EH (cell line): ENCODE data around the gene CKAP4.
"Not testable (repeated sequence)": the region's sequence is repeated elsewhere in the genome, so short reads cannot be mapped to it uniquely, and the experiment has no call there.

Experiments used
- DNase-seq: peaks from one replicate; pipeline ENCODE4 v3.0.0-alpha.2; 2015; ENCODE audit warnings: low read depth

The CKAP4 gene, protein sequence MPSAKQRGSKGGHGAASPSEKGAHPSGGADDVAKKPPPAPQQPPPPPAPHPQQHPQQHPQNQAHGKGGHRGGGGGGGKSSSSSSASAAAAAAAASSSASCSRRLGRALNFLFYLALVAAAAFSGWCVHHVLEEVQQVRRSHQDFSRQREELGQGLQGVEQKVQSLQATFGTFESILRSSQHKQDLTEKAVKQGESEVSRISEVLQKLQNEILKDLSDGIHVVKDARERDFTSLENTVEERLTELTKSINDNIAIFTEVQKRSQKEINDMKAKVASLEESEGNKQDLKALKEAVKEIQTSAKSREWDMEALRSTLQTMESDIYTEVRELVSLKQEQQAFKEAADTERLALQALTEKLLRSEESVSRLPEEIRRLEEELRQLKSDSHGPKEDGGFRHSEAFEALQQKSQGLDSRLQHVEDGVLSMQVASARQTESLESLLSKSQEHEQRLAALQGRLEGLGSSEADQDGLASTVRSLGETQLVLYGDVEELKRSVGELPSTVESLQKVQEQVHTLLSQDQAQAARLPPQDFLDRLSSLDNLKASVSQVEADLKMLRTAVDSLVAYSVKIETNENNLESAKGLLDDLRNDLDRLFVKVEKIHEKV

DNA sequence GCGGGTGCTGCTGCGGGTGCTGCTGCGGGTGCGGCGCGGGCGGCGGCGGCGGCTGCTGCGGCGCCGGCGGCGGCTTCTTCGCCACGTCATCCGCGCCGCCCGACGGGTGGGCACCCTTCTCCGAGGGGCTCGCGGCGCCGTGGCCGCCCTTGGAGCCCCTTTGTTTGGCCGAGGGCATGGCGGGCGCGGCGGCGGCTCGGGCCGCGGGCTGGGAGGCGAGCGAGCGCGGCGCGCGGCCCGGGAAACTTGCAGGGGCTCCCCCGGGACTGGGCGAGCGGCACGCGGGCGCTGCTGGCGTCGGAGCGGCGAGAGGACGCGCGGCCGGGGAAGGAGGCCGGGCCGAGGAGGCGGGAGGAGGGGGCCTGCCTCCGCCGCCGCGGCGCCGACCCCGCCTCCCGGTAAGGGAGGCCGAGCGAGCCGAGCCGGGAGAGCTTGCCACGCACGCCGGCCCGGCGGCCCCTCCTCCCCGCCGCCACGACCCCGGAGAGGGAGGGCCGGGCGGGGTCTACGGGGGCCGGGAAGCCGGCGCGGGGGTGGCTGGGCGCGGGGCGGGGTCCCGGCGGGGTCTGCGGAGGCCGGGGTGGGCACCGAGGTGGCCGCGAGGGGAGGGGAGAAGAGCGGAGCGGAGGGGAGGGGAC, at the start of gene CKAP4:
CKAP4 (minus strand) TSS at position 347 of the 638 bp plus-strand sequence; CDS start at position 178, 169 bp downstream.
- peak; percentile 87 for DNase-seq

DNA sequence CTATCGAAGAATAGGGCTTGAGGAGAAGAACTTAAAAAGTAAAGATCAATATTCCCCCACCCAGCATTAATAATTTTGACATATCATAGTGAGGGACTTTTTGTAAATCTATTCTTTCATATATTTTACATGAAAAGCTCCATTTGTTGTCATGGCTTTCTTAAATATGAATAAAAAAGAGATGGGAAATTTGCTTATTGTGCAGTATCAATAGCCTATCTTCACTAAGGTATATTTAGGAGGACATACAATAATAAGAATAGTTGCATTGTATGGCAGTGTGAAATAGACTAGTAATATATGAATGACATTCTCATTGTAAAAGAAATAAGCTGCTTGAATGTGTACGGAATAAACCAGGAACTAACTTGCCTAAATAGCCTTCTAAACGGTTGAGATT, 49.3 kb upstream of the CKAP4 start:
- no peak for DNase-seq

DNA sequence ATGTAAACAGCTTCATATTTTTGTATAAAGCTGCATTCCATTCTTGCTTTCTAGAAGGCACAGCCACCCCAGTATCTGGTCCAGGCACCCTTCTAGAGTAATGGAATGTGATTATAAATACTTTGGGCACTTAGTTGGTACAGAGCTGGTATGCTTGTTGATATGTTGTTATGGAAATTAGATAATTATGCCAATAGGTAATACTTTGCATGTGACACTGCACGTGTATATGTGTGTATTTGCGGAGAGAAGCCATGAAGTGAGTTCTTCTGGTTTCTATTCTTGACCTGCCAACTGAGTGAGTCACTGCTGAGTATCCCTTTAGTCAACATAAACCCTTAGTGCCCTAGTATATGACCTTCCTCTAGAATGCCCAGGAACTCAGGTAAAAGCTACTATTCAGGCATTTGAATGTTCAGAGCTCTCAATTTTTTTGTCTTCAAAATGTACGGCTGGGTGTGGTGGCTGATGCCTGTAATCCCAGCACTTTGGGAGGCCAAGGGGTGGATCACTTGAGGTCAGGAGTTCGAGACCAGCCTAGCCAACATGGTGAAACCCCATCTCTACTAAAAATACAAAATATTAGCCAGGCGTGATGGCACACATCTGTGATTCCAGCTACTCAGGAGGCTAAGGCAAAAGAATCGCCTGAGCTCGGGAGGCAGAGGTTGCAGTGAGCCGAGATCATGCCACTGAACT, 48.5 kb upstream of the CKAP4 start:
- peak; percentile 86 for DNase-seq

DNA sequence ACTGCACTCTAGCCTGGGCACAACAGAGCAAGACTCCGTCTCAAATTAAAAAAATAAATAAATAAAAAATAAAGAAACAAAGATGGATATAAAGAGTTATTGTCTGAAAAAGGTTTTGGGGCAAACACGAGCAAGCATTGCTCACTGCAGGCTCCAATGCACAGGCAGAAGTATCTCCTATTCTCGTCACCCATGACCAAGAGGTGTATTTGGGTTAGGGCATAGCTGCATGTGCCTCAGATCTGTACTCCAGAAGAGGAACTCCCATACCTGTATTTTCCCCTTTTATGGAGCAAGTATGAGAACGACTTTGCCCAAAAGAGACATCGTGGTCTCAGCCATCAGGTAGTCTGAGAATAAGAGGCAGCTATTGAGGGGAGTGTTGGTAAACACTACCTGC, 44.5 kb upstream of the CKAP4 start:
- no peak for DNase-seq

DNA sequence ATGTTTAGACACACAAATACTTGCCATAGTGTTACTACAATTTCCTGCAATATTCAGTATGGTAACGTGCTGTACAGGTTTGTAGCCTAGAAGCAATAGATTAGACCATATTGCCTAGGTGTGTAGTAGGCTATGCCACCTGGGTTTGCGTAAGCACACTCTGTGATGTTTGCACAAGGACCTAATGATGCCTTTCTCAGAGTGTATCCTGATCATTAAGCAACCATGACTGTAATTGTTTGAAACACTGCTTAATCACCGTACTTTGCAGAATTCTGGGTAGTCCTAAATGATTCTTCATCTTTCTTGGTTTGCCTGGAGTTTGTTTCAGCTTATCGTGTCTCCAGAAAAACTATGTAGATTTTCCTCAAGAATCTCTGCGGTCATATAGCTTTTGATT, 43.5 kb upstream of the CKAP4 start:
- no peak for DNase-seq

DNA sequence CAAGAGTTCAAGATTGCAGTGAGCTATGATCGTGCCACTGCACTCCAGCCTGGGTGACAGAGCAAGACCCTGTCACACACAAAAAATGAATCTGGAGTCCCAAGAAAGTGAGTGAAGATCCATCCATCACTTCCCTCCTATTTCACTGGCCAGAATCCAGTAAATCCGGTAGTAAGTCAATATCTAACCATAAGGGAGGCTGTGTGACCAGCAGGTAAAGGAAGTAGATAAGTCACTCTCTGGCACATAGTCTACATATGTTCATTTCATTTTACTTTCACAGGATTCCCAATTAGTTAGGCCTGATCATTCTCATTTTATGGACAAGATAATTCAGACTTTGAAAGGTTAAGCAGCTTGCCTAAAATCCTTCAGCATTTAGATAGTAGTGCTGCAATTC, 42.8 kb upstream of the CKAP4 start:
- DNase-seq, result no peak

DNA sequence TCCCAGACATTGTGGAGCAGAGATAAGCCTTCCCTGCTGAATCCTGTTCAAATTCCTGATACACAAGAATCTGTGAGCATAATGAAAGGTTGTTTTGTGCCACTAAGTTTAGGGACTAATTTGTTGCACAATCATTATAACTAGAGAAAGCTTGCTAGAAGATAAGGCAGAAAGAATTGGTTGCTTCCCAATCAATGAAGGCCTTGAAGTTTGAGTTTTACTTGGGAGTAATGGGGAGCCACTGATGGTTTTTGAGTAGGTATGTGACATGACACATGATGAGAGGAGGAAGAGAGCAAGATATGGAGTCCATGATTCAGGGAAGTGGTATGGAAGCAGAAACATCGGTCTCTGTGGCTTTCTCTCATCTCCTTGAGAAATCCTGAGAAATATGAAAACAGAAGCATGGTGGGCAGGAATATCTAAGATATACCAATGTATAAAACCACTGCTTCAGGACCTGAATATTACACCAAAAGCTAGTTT, 41.4 kb upstream of the CKAP4 start:
- peak; percentile 54 for DNase-seq

DNA sequence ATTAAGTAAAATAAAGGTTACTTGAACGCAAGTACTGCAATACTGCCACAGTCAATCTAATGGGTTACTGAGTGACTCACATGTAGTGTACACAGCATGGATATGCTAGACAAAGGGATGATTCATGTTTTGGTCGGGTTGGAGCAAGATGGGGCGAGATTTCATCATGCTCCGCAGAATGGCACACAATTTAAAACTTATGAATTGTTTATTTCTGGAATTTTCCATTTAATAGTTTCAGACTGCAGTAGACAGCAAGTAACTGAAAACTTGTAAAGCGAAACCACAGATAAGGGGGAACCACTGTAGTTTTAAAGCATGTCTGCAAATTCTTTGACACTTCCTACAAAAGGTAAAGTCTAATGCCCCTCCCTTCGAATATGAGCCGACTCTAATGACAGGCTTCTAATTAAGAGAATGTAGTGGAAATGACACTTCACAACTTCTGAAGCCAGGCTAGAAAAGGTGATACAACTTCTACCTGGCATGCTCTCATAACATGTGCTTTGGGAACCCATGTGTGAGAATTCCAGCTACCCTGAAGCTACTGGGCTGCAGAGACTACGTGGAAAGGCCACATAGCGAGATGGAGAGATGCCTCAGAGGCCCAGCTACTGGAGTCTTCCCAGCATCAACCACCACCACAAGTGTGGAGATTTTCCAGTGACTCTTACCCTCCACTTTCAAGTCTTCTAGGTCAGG, 40.8 kb upstream of the CKAP4 start:
- DNase-seq, result peak; percentile 95

DNA sequence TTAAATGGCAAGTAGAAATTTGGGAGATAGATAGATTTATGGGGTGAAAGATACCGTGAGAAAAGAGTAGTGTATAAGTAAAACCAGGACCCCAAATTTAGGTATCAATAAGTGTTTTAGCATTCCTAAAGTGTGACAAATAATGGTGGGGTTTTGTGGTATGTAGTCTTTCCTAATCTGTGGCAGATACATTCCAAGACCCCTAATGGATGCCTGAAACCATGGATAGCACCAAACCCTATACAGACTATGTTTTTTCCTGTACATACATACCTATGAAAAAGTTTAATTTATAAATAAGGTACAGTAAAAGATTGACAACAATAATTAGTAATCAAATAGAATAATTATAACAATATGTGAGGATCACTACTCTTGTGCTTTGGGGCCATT, 40.3 kb upstream of the CKAP4 start:
- DNase-seq, result no peak

DNA sequence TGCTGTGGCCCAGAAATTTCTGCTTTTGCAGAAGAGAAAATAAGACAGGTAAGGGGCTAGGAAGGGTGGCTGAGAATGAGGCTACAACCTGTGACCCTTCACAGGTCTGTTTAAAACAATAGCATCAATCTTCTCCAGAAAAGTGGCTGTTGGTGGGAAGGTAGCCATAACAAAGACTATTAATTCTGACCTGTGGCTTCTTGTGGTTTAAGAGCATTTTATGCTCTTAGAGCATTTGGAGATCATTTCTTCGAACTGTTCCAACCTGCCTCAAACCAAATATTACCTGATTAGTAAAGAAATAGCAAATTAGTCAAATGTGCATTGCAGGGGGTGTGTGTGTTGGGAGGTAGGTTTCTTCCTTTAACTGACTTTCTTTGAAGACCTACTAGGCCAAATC, 39.5 kb upstream of the CKAP4 start:
- no peak for DNase-seq

DNA sequence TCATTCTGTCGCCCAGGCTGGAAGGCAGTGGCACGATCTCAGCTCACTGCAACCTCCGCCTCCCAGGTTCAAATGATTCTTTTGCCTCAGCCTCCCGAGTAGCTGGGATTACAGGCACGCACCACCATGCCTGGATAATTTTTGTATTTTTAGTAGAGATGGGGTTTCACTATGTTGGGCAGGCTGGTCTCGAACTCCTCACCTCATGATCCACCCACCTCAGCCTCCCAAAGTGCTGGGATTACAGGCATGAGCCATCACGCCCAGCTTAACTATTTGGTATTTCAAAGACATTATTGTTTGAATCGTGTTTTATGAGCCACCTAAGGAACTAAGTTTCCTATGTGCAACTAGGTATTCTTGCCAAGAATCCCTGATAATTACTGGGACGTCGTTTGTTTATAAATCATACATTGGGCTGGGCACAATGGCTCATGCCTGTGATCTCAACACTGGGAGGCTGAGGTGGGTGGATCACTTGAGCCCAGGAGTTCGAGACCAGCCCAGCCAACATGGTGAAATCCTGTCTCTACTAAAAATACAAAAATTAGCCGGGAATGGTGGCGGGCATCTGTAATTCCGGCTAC, 38.8 kb upstream of the CKAP4 start:
- not testable (repeated sequence) for DNase-seq

DNA sequence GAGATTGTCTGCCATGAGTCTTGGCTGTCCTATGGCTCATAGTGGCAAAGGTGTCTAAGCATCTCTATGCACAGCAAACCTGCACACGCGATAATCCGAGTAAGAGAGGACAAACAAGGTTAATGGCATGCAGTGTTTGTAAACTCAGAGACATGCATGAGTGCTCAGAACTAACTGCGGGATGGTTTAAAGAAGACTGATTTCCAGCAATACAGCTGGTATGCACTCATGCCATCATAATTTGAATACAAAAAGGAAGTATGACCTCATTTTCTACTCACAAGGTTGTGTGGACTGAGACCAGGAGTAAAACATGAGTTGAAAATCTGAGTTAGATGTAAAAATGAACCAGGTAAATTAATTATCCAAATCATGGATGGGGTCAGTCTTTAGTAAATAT, 38.2 kb upstream of the CKAP4 start:
- no peak for DNase-seq

DNA sequence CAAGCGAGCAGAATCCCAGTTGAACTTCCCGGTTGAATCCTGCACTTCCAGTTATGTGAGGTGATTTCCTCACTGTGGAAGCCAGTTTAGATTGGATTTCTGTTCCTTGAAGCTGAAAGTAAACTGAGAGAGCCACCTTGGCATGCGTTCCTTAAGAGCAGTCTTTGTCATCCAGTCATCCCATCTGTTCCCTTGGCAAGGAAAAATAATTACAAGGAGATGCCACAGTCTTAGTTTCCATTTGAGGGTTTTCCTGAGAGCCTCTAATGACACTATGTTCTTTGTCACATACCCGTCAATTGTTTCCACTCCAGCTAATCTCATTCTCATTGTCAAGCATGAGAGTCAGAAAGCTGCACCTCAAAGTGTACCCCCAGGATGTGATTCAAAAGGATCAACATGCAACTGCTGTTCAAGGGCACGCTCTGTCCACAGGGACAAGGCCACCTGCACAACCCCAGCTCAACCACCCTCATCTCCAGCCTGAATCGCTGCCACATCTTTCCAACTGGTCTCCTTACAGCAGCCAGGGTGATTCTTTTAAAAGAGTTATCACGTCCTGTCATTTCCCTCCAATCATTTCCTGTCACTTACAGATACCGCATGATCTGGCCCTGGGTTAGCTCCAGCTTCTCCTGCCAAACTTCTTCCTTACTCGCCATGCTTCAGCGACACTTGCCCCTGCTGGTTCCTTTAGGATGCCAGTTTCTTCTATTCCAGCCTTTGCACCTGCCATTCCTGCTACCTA, 36.7 kb upstream of the CKAP4 start:
- peak; percentile 31 for DNase-seq

DNA sequence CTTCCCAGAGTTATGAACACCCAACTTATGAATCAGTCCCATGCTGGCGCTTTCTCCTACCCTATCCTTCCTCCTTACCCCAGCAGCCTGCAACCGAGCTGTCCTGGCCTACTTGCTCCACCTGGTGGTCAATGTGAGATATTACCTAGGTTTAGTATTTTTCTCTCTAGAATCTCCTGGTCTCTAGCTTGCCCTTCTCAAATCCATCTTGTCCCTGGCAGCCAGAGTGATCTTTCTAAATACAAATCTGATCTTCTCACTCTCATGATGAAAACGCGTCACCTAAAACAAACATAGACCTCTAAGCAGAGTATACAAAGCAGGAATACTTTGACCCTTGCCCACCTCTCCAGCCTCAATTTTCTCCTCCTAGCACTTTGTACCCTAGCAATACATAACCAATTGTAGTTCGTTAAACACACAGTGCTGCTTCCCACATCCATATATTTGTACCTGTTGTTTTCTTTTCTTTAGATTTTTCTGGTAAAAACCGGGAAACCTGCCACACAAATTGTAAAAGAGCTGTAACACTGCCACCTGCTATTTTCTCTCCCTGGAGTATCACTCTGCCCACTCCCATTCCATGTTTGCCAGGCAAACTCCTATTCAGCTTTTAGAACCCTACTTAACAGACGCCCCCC, 34.8 kb upstream of the CKAP4 start:
- peak; percentile 74 for DNase-seq

DNA sequence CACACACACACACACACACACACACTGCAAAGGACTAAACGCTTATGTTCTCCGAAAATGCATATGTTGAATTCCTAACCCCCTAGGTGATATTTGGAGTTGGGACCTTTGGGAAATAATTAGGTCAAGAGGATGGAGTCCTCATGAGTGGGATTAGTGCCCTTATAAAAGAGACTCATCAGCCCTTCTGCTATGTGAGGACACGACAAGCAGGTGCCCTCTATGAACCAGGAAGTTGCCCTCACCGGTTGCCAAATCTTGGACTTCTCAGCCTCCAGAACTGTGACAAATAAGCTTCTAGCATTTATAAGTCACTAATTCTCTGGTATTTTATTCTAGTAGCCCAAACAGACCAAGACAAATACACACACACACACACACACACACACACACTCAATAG, 34.0 kb upstream of the CKAP4 start:
- no peak for DNase-seq

DNA sequence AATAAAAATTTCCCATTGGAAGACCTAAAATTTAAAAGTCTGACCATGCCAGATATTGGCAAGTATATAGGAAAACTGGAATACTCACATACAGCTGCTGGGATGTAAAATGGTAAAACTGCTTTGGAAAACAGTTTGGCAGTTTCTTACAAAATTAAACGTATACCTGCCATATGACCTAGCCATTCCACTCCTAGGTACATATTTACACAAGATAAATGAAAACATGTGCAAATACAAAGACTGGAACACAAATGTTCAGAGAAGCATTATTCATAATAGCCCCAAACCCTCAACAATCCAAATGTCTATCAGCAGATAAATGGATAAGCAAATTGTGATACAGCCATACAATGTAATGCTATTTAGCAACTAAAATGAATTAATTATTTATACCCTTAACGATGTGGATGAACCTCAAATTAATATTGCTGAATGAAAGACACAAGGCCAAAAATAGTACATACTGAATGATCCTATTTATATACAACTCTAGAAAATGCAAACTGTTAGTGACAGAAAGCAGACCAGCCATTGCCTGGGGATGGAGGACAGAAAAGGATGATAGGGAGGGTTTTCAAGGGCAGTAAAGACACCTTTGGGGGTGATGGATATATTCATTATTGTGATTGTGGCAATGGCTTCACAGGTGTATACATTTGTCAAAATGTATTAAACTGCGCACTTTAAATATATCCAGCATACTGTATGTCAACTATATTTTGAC, 33.4 kb upstream of the CKAP4 start:
- DNase-seq, result no peak

DNA sequence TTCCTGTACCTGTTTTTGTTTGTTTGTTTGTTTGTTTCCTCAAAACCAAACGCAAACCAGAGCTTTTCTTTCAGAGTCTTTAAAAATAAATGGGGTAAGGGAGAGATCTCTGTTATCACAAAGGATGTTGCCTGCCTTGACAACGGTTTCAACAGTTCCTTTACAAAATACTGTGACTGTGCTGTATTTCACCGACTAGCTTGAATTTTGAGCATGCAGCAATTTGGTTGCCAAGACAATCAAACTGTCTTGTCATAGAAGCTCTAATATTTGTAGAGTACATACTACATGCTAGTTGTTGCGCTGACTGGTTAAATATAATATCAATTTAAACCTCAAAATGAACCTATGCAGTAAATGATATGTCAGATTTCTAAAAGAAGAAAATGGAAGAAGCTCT, 32.3 kb upstream of the CKAP4 start:
- no peak for DNase-seq

DNA sequence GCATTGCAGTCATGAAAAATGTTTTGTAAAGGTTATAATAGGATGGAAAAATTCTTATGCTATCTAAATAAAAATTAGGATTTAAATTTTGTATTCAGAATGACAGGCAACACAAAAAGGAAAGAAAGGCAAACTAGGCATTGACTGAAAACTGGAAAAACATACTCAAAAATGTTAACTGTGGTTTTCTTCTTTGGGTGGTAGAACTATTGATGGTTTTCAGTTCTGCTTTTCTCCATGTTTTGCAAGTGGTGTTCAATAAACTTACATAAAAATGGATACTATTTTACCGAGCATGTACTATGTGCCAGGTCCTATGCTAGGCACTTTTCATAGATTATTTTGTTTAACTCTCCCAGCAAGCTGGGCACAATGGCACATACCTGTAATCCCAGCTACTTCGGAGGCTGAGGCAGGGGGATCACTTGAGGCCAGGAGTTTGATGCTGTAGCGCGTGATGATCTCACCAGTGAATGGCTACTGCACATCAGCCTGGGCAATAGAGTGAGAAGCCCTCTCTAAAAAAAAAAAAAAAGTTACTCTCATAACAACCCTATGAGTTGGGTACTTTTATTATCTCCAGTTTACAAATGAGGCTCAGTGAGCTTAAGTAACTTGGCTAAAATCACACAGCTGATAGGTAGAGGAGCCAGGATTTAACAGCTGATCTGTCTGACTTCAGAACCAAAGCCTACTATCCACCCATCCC, 28.4 kb upstream of the CKAP4 start:
- no peak for DNase-seq

DNA sequence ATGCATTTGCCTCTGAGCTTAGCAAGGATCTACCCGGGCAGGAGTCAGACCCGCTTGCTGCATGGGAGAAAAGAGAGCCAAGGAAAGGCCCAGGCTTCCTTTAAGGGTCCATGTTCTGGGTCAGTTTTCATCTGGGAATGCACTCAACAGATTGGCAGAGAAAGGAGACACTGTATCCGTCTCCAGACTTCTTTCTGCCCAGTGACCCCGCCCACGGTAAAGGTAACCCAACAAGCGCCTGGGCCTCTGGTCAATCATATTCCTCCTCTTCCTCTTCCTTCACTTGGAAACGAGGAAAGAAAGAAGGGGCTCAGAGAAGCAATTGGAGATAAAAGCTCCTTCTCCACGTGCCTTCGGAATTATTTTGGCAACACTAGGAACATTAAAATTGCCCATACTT, 27.6 kb upstream of the CKAP4 start:
- DNase-seq, result no peak
